ENCODE measurements around the gene DEGS2.

DEGS2 gene

DNA sequence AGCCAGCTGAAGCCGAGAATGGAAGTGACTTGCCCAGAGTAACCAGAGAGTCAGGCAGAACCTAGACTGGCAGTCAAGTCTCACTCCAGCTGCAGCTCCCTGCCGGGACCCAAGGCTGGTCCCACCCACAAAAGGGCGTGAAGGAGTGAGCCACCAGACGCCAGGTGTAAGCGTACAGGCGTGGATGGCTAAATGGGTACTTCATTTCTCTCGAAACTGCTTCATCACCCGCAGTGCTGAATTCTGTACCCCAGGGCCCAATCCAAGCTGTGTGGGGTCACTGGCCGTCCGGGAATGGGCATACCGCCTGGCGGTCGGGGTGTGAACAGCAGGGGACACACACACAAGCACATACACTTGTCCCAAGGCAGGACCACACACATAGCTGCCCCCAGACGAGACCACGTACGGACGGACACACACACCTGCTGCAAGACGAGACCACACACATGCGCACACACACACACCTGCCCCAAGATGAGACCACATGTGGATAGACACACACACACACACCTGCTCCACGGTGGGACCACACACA is 34.8 kb downstream of the DEGS2 start:
- Histone ChIP-seq H3K27me3 (ENCODE audit: insufficient read depth, low read depth) (no peaks in the 10 kb centered on the region), H3K4me3 (IDR thresholded peaks at IDR 0.05; ENCODE audit: insufficient read depth, low read depth, low read length) (no peak overlapping the region), H3K79me2 (ENCODE audit: insufficient read depth, low read depth) (no peaks in the 10 kb centered on the region), H3K4me2 (no peak overlapping the region), H3K36me3 (ENCODE audit: insufficient read depth) (no peaks in the 10 kb centered on the region), H4K20me1 (ENCODE audit: insufficient read depth) (no peaks in the 10 kb centered on the region), H3K27ac (no peak overlapping the region), H3K4me1 (ENCODE audit: low read depth, poor library complexity, severe bottlenecking) (no peaks in the 10 kb centered on the region), H3K9ac (no peak overlapping the region), H2AFZ (ENCODE audit: low read depth) (no peak overlapping the region)
- TF ChIP-seq, protein P1, sequence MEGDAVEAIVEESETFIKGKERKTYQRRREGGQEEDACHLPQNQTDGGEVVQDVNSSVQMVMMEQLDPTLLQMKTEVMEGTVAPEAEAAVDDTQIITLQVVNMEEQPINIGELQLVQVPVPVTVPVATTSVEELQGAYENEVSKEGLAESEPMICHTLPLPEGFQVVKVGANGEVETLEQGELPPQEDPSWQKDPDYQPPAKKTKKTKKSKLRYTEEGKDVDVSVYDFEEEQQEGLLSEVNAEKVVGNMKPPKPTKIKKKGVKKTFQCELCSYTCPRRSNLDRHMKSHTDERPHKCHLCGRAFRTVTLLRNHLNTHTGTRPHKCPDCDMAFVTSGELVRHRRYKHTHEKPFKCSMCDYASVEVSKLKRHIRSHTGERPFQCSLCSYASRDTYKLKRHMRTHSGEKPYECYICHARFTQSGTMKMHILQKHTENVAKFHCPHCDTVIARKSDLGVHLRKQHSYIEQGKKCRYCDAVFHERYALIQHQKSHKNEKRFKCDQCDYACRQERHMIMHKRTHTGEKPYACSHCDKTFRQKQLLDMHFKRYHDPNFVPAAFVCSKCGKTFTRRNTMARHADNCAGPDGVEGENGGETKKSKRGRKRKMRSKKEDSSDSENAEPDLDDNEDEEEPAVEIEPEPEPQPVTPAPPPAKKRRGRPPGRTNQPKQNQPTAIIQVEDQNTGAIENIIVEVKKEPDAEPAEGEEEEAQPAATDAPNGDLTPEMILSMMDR (conservative IDR thresholded peaks at IDR 0.05; ENCODE audit: low read depth, low read length), result no peak

DNA sequence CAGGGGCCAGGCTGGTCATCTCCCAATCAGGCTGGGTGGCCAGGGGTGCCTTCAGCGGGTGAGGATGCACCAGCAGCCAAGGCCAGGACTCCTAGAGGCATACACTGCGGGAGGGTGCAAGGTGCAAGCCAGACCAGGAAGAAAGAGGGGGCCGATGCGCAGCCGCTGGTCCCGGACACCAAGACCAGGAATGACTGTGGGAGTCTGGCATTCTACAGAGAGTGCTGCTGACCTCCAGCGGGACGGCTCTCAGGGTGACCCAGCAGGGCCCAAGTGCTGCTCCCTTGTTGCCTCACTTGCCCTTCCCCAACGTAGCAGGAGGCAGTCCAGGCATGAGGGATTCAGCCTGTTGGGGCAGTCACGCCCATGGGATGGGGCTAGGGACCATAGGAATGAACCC is 35.8 kb downstream of the DEGS2 start:
- H3K79me2 ChIP-seq (ENCODE audit: insufficient read depth, low read depth), result no peaks in the 10 kb centered on the region
- H4K20me1 ChIP-seq (ENCODE audit: insufficient read depth), result no peaks in the 10 kb centered on the region

DNA sequence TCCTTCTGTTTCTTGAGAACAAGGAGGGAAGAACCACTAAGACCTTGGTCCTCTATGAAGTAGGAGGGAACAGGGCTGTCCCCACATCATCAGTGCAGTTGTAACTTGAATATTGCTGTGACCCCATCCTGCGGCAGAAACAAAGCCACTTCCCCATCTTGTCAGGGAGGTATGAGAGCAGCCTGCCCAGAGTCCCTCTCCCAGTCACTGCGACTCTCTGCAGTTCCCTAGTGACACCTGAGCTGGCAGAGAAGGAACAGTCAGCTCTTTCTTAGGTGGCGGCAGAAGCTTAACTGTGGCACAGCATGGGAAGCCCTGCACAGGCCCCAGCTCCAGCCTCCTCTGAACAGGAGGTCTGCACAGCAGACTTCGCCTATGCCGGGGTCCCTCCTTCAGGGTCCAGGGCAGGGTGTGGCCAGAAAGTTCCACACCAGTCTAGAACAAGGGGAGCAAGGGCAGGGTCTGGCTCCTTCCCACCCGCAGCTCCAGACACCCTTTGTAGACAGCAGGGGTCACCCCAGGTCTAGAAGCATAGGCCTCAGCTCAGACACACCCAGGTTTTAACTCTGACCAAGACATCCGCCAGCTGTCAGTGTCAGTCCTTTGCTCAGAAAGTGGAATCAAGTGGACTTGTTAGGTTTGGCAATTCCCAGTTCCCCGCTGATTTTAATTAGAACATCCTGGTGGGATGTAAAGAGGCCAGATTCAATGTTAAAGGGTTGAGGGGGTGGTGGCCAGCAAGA is 36.8 kb downstream of the DEGS2 start:
- Histone ChIP-seq H3K9ac (no peak overlapping the region), H3K4me3 (IDR thresholded peaks at IDR 0.05; ENCODE audit: insufficient read depth, low read depth, low read length) (no peak overlapping the region), H3K79me2 (ENCODE audit: insufficient read depth, low read depth) (no peaks in the 10 kb centered on the region), H2AFZ (ENCODE audit: low read depth) (no peak overlapping the region), H3K36me3 (ENCODE audit: insufficient read depth) (no peaks in the 10 kb centered on the region), H3K27ac (no peak overlapping the region), H3K4me2 (no peak overlapping the region), H3K27me3 (ENCODE audit: insufficient read depth, low read depth) (no peaks in the 10 kb centered on the region), H3K4me1 (ENCODE audit: low read depth, poor library complexity, severe bottlenecking) (no peaks in the 10 kb centered on the region), H4K20me1 (ENCODE audit: insufficient read depth) (no peaks in the 10 kb centered on the region)
- TF ChIP-seq, protein P1 (conservative IDR thresholded peaks at IDR 0.05; ENCODE audit: low read depth, low read length), result no peak

More for the DNA sequence above, 35.8 kb downstream of the DEGS2 start:
- Histone ChIP-seq H3K27me3 (ENCODE audit: insufficient read depth, low read depth) (no peaks in the 10 kb centered on the region), H2AFZ (ENCODE audit: low read depth) (no peak overlapping the region), H3K4me1 (ENCODE audit: low read depth, poor library complexity, severe bottlenecking) (no peaks in the 10 kb centered on the region), H3K4me2 (no peak overlapping the region), H3K36me3 (ENCODE audit: insufficient read depth) (no peaks in the 10 kb centered on the region), H3K9ac (no peak overlapping the region), H3K27ac (no peak overlapping the region), H3K4me3 (IDR thresholded peaks at IDR 0.05; ENCODE audit: insufficient read depth, low read depth, low read length) (no peak overlapping the region)
- TF ChIP-seq, protein P1 (conservative IDR thresholded peaks at IDR 0.05; ENCODE audit: low read depth, low read length), result no peak

DNA sequence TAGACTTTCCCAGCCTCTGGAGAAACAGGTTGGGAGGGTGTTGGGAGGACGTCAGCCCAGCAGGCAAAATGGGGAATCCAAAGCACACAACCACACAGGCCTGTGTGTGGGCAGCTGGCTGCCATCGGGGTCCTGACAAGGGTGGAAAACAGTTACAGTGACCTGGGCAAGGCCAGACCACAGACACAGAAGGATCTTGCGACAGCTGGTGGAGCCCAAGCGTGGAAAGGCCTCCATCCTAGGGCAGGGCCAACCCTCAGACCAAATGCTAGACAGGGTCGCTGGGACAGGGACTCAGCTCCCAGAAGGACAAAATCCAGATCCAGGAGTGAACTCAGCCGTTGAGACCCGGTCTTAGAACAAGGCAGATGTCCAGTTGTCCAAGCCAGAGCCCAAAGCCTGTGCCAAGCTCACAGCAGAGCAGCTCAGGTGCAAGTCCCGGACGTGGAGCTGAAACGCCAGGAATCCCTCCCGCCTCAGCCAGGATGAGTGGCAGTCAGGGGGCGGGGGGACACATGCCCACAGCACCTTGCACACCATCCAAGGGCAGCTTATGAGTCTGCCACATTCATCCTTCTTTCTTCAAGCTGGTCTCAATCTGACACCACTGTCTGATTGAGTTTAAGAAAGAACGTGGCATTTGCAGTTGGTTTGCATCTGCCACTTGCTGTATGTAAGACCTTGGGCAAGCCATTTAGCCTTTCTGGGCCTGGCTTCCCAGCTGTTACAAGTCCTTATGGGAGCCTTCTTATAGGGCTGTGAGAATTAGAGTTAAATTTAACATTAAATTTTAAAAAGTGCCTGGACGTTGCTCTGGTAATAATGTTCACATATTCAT is 37.6 kb downstream of the DEGS2 start:
- no peak overlapping the region for H2AFZ ChIP-seq (ENCODE audit: low read depth)
- no peaks in the 10 kb centered on the region for H3K79me2 ChIP-seq (ENCODE audit: insufficient read depth, low read depth)
- no peaks in the 10 kb centered on the region for H3K27me3 ChIP-seq (ENCODE audit: insufficient read depth, low read depth)
- no peak overlapping the region for H3K9ac ChIP-seq
- H3K4me3 ChIP-seq (IDR thresholded peaks at IDR 0.05; ENCODE audit: insufficient read depth, low read depth, low read length), result no peak overlapping the region
- no peaks in the 10 kb centered on the region for H3K4me1 ChIP-seq (ENCODE audit: low read depth, poor library complexity, severe bottlenecking)
- no peaks in the 10 kb centered on the region for H3K36me3 ChIP-seq (ENCODE audit: insufficient read depth)
- TF ChIP-seq, protein P1 (conservative IDR thresholded peaks at IDR 0.05; ENCODE audit: low read depth, low read length), result no peak
- H3K4me2 ChIP-seq, result no peak overlapping the region
- H3K27ac ChIP-seq, result no peak overlapping the region
- no peaks in the 10 kb centered on the region for H4K20me1 ChIP-seq (ENCODE audit: insufficient read depth)

Measured in KMS-11 (cell line).